ENCODE data around the gene ADISSP. TPM values are rescaled to one million over a fixed set of nuclear protein-coding genes. Genes with fewer than 3 reads are reported as not detected.

The ADISSP gene
- total RNA-seq, 1 donor from 2014 or later, result 43.2 TPM

GRCh38 chr20:3741836-3742458 lies 25.6 kb downstream of the ADISSP start:
- H3K36me3 Mint-ChIP-seq (ENCODE audit: low read depth, unreplicated experiment), result no peaks in the 10 kb centered on the region
- Histone ChIP-seq H3K27me3 (ENCODE audit: insufficient read depth, low read length) (peaks cover 10% of the 10 kb centered on the region), H3K4me1 (ENCODE audit: insufficient read depth, low read length) (no peaks in the 10 kb centered on the region), H3K4me3 (ENCODE audit: insufficient read depth, low read depth, low read length) (no peak overlapping the region), H3K4me2 (ENCODE audit: low read length) (no peak overlapping the region), H3K36me3 (ENCODE audit: insufficient read depth, low read length) (no peaks in the 10 kb centered on the region), H2AFZ (ENCODE audit: low read depth, low read length) (no peak overlapping the region), H3K27ac (ENCODE audit: low read depth, low read length) (no peak overlapping the region), H4K20me1 (ENCODE audit: insufficient read depth, low read length) (no peaks in the 10 kb centered on the region), H3K9me3 (ENCODE audit: insufficient read depth, low read depth, low read length) (no peaks in the 10 kb centered on the region), H3K9ac (ENCODE audit: low read length) (no peak overlapping the region), H3K79me2 (ENCODE audit: insufficient read depth, low read length) (no peaks in the 10 kb centered on the region)
- peaks cover 3% of the 10 kb centered on the region for H3K9me3 Mint-ChIP-seq (ENCODE audit: unreplicated experiment)
- no peak overlapping the region for H3K27ac Mint-ChIP-seq (ENCODE audit: unreplicated experiment)
- FAIRE-seq (no peak), DNase-seq (ENCODE audit: low read depth) (no peak)
- H3K4me3 Mint-ChIP-seq (ENCODE audit: unreplicated experiment), result no peak overlapping the region
- H3K4me1 Mint-ChIP-seq (ENCODE audit: low read depth, unreplicated experiment), result no peaks in the 10 kb centered on the region
- H3K27me3 Mint-ChIP-seq (ENCODE audit: low read depth, unreplicated experiment), result peaks cover 41% of the 10 kb centered on the region
- TF ChIP-seq CTCF (IDR thresholded peaks at IDR 0.05; ENCODE audit: insufficient read depth, low read depth, low read length) (no peak), EZH2 (IDR thresholded peaks at IDR 0.05; ENCODE audit: insufficient read depth, low read length) (no peak)

GRCh38 chr20:3740615-3741301 lies 26.8 kb downstream of the ADISSP start:
- no peak overlapping the region for H3K4me3 Mint-ChIP-seq (ENCODE audit: unreplicated experiment)
- H3K4me1 Mint-ChIP-seq (ENCODE audit: low read depth, unreplicated experiment), result no peaks in the 10 kb centered on the region
- H3K9me3 Mint-ChIP-seq (ENCODE audit: unreplicated experiment), result no peaks in the 10 kb centered on the region
- Histone ChIP-seq H3K36me3 (ENCODE audit: insufficient read depth, low read length) (no peaks in the 10 kb centered on the region), H3K27ac (ENCODE audit: low read depth, low read length) (no peak overlapping the region), H3K4me1 (ENCODE audit: insufficient read depth, low read length) (no peaks in the 10 kb centered on the region), H3K4me2 (ENCODE audit: low read length) (no peak overlapping the region), H3K27me3 (ENCODE audit: insufficient read depth, low read length) (peaks cover 10% of the 10 kb centered on the region), H3K4me3 (ENCODE audit: insufficient read depth, low read depth, low read length) (no peak overlapping the region), H3K79me2 (ENCODE audit: insufficient read depth, low read length) (no peaks in the 10 kb centered on the region), H4K20me1 (ENCODE audit: insufficient read depth, low read length) (no peaks in the 10 kb centered on the region), H3K9ac (ENCODE audit: low read length) (no peak overlapping the region), H3K9me3 (ENCODE audit: insufficient read depth, low read depth, low read length) (no peaks in the 10 kb centered on the region), H2AFZ (ENCODE audit: low read depth, low read length) (no peak overlapping the region)
- H3K27ac Mint-ChIP-seq (ENCODE audit: unreplicated experiment), result no peak overlapping the region
- peaks cover 35% of the 10 kb centered on the region for H3K27me3 Mint-ChIP-seq (ENCODE audit: low read depth, unreplicated experiment)
- FAIRE-seq (no peak), DNase-seq (ENCODE audit: low read depth) (no peak)
- no peaks in the 10 kb centered on the region for H3K36me3 Mint-ChIP-seq (ENCODE audit: low read depth, unreplicated experiment)
- TF ChIP-seq EZH2 (IDR thresholded peaks at IDR 0.05; ENCODE audit: insufficient read depth, low read length) (no peak), CTCF (IDR thresholded peaks at IDR 0.05; ENCODE audit: insufficient read depth, low read depth, low read length) (no peak)

GRCh38 chr20:3739926-3740451 lies 27.6 kb downstream of the ADISSP start:
- no peaks in the 10 kb centered on the region for H3K79me2 ChIP-seq (ENCODE audit: insufficient read depth, low read length)
- Mint-ChIP-seq H3K36me3 (ENCODE audit: low read depth, unreplicated experiment) (no peaks in the 10 kb centered on the region), H3K27me3 (ENCODE audit: low read depth, unreplicated experiment) (peaks cover 35% of the 10 kb centered on the region), H3K27ac (ENCODE audit: unreplicated experiment) (no peak overlapping the region), H3K4me1 (ENCODE audit: low read depth, unreplicated experiment) (no peaks in the 10 kb centered on the region), H3K4me3 (ENCODE audit: unreplicated experiment) (no peak overlapping the region), H3K9me3 (ENCODE audit: unreplicated experiment) (no peaks in the 10 kb centered on the region)
- no peak overlapping the region for H3K4me3 ChIP-seq (ENCODE audit: insufficient read depth, low read depth, low read length)
- no peak overlapping the region for H3K4me2 ChIP-seq (ENCODE audit: low read length)
- H3K27me3 ChIP-seq (ENCODE audit: insufficient read depth, low read length), result peaks cover 8% of the 10 kb centered on the region
- no peaks in the 10 kb centered on the region for H3K9me3 ChIP-seq (ENCODE audit: insufficient read depth, low read depth, low read length)
- H3K36me3 ChIP-seq (ENCODE audit: insufficient read depth, low read length), result no peaks in the 10 kb centered on the region
- FAIRE-seq (no peak), DNase-seq (ENCODE audit: low read depth) (no peak)
- no peak overlapping the region for H3K27ac ChIP-seq (ENCODE audit: low read depth, low read length)
- H3K4me1 ChIP-seq (ENCODE audit: insufficient read depth, low read length), result no peaks in the 10 kb centered on the region
- TF ChIP-seq CTCF (IDR thresholded peaks at IDR 0.05; ENCODE audit: insufficient read depth, low read depth, low read length), result no peak
- no peak overlapping the region for H2AFZ ChIP-seq (ENCODE audit: low read depth, low read length)
- H3K9ac ChIP-seq (ENCODE audit: low read length), result no peak overlapping the region
- H4K20me1 ChIP-seq (ENCODE audit: insufficient read depth, low read length), result no peaks in the 10 kb centered on the region
